H1 (cell line): ENCODE results near the gene CEP85L. TPM values are rescaled to one million over a fixed set of nuclear protein-coding genes. Genes with fewer than 3 reads are reported as not detected.

Experiments
- CTCF ChIA-PET: fragments of 300-600 bp; sonication (Branson Sonifier 250); formaldehyde crosslinking; loops from one replicate; lab custom pipeline; 2021; ENCODE audit not compliant: partially characterized antibody; lab: Charles Lee
- POLR2A ChIA-PET: fragments of 300-600 bp; sonication (Branson Sonifier 250); formaldehyde crosslinking; loops from one replicate; lab custom pipeline; 2021; ENCODE audit warnings: inconsistent platforms; ENCODE audit not compliant: partially characterized antibody; lab: Charles Lee
- DNase-seq, 2 experiments: peaks; one replicate each; pipeline versions ENCODE4 v3.0.0 to v3.0.0-alpha.2; 2010 to 2022; ENCODE audit warnings: low spot score in 2 of 2, low read depth in 1 of 2, mixed read lengths in 1 of 2
- FAIRE-seq: peaks from 2 replicates; lab custom pipeline; 2011; peaks lifted over from hg19 to GRCh38; lab: Jason Lieb, UNC
- H2AFZ ChIP-seq: 2 replicates; pipeline ENCODE4 v1.8.1; 2012; ENCODE audit warnings: low read length, inconsistent platforms
- H2AK5ac ChIP-seq: 2 replicates; pipeline ENCODE4 v1.6.1; 2013; ENCODE audit warnings: low read depth, low read length
- H2BK120ac ChIP-seq: replicated peaks from 2 replicates; pipeline ENCODE3; 2013; ENCODE audit warnings: low read depth, low read length, inconsistent platforms
- H2BK12ac ChIP-seq: 2 replicates; pipeline ENCODE4 v1.6.1; 2013; ENCODE audit warnings: low read depth, low read length
- H2BK15ac ChIP-seq: 2 replicates; pipeline ENCODE4 v1.6.1; 2013; ENCODE audit warnings: low read length
- H2BK20ac ChIP-seq: 2 replicates; pipeline ENCODE4 v1.6.1; 2013; ENCODE audit warnings: low read length
- H2BK5ac ChIP-seq: 2 replicates; pipeline ENCODE4 v1.6.1; 2013; ENCODE audit warnings: low read depth, low read length
- H3K14ac ChIP-seq: 2 replicates; pipeline ENCODE4 v1.6.1; 2013; ENCODE audit warnings: inconsistent platforms; ENCODE audit not compliant: insufficient read length
- H3K18ac ChIP-seq: 2 replicates; pipeline ENCODE4 v1.6.1; 2013; ENCODE audit warnings: low read length; ENCODE audit errors: extremely low read depth
- H3K23ac ChIP-seq: 2 replicates; pipeline ENCODE4 v1.6.1; 2013; ENCODE audit warnings: inconsistent platforms; ENCODE audit not compliant: insufficient read length
- H3K23me2 ChIP-seq: 2 replicates; pipeline ENCODE4 v1.6.1; 2013; ENCODE audit warnings: low read depth, low read length
- H3K27ac ChIP-seq: 2 replicates; pipeline ENCODE4 v1.6.1; 2011; ENCODE audit warnings: low read depth, low read length, inconsistent platforms
- H3K27me3 ChIP-seq, 4 experiments: replicated peaks in 1 of 4; 1 replicate in 1 of 4; 2 replicates in 3 of 4; pipeline versions ENCODE4 v1.6.1 to v1.8.1; 2011 to 2013; ENCODE audit warnings: low read length in 3 of 4, mild to moderate bottlenecking in 3 of 4, inconsistent platforms in 2 of 4, mixed read lengths in 2 of 4, moderate library complexity in 1 of 4; ENCODE audit not compliant: control insufficient read depth in 3 of 4, insufficient read depth in 3 of 4; ENCODE audit errors: extremely low read depth in 1 of 4
- H3K36me3 ChIP-seq, 4 experiments: 2 replicates each; pipeline versions ENCODE4 v1.6.1 to v1.8.1; 2011 to 2013; ENCODE audit warnings: mild to moderate bottlenecking in 4 of 4, low read length in 3 of 4, moderate library complexity in 2 of 4, control low read depth in 1 of 4, inconsistent platforms in 1 of 4; ENCODE audit not compliant: insufficient read depth in 4 of 4, control insufficient read depth in 2 of 4
- H3K4ac ChIP-seq: replicated peaks from 2 replicates; pipeline ENCODE3; 2013; ENCODE audit warnings: low read length, low read depth, mixed read lengths, inconsistent platforms; ENCODE audit not compliant: insufficient read length
- H3K4me1 ChIP-seq, 4 experiments: replicated peaks in 1 of 4; 1 replicate in 1 of 4; 2 replicates in 3 of 4; pipeline versions ENCODE4 v1.6.1 to v1.8.1; 2011 to 2013; ENCODE audit warnings: low read length in 3 of 4, inconsistent platforms in 2 of 4, mixed read lengths in 1 of 4; ENCODE audit not compliant: insufficient read depth in 4 of 4, control insufficient read depth in 3 of 4
- H3K4me2 ChIP-seq, 2 experiments: 2 replicates each; pipeline versions ENCODE4 v1.6.1 to v1.8.1; 2011 to 2013; ENCODE audit warnings: low read depth in 2 of 2, low read length in 2 of 2, control low read depth in 1 of 2, inconsistent platforms in 1 of 2, mild to moderate bottlenecking in 1 of 2; ENCODE audit not compliant: insufficient read depth in 1 of 2
- H3K4me3 ChIP-seq, 4 experiments: fragments of 200-600, 300-600 bp in 1 of 4; sonication (generic), shearing (Covaris generic), sonication (Bioruptor Twin) in 1 of 4; 2 replicates each; pipeline versions ENCODE4 v1.5.1 to v1.8.1; 2011 to 2016; ENCODE audit warnings: low read length in 4 of 4, low read depth in 3 of 4, control low read depth in 2 of 4, inconsistent platforms in 2 of 4, mild to moderate bottlenecking in 2 of 4, mixed read lengths in 1 of 4, moderate library complexity in 1 of 4; ENCODE audit not compliant: insufficient read depth in 2 of 4; ENCODE audit errors: extremely low read depth in 1 of 4
- H3K56ac ChIP-seq: replicated peaks from 2 replicates; pipeline ENCODE3; 2013; ENCODE audit warnings: low read depth, mild to moderate bottlenecking, mixed read lengths, low read length, inconsistent platforms; ENCODE audit not compliant: insufficient read length
- H3K79me1 ChIP-seq: 2 replicates; pipeline ENCODE4 v1.6.1; 2013; ENCODE audit warnings: low read depth, low read length, control low read depth
- H3K79me2 ChIP-seq, 2 experiments: 2 replicates each; pipeline versions ENCODE4 v1.6.1 to v1.8.1; 2012 to 2013; ENCODE audit warnings: low read length in 2 of 2, mild to moderate bottlenecking in 2 of 2, inconsistent platforms in 1 of 2; ENCODE audit not compliant: insufficient read depth in 2 of 2, control insufficient read depth in 1 of 2
- H3K9ac ChIP-seq, 4 experiments: replicated peaks in 1 of 4; 1 replicate in 1 of 4; 2 replicates in 3 of 4; pipeline versions ENCODE4 v1.6.1 to v1.8.1; 2011 to 2013; ENCODE audit warnings: low read depth in 3 of 4, low read length in 3 of 4, control low read depth in 2 of 4, mild to moderate bottlenecking in 2 of 4, moderate library complexity in 2 of 4, inconsistent platforms in 1 of 4; ENCODE audit errors: extremely low read depth in 1 of 4
- H3K9me3 ChIP-seq, 2 experiments: 2 replicates each; pipeline versions ENCODE4 v1.6.1 to v1.8.1; 2012 to 2013; ENCODE audit warnings: mild to moderate bottlenecking in 2 of 2, moderate library complexity in 2 of 2, control low read depth in 1 of 2, inconsistent platforms in 1 of 2, low read depth in 1 of 2, low read length in 1 of 2, mixed read lengths in 1 of 2; ENCODE audit not compliant: insufficient read depth in 2 of 2
- H4K20me1 ChIP-seq, 2 experiments: replicated peaks in 1 of 2; 2 replicates each; pipeline versions ENCODE3 to v1.8.1; 2011 to 2013; ENCODE audit warnings: inconsistent platforms in 2 of 2, low read length in 2 of 2, mild to moderate bottlenecking in 1 of 2; ENCODE audit not compliant: insufficient read depth in 2 of 2, control insufficient read depth in 1 of 2
- H4K5ac ChIP-seq: 2 replicates; pipeline ENCODE4 v1.6.1; 2013; ENCODE audit warnings: low read length, low read depth, mixed read lengths, inconsistent platforms; ENCODE audit not compliant: insufficient read length
- H4K8ac ChIP-seq: 2 replicates; pipeline ENCODE4 v1.8.0; 2013; ENCODE audit warnings: mild to moderate bottlenecking, moderate library complexity, low read length, inconsistent platforms; ENCODE audit not compliant: insufficient read depth; ENCODE audit errors: extremely low read depth
- H4K91ac ChIP-seq: replicated peaks from 2 replicates; pipeline ENCODE3; 2013; ENCODE audit warnings: low read length, mixed read lengths, inconsistent platforms; ENCODE audit not compliant: insufficient read length
- NANOG ChIP-seq: IDR thresholded peaks from 2 replicates; pipeline ENCODE4 v1.6.1; 2011; ENCODE audit warnings: low read length, low read depth, mild to moderate bottlenecking, inconsistent platforms; ENCODE audit not compliant: insufficient read depth, poor library complexity, severe bottlenecking
- SP4 ChIP-seq: IDR thresholded peaks from 2 replicates; pipeline ENCODE4 v1.6.1; 2012; ENCODE audit warnings: low read length, inconsistent platforms
- WGBS, 2 experiments: shearing (Covaris generic) in 1 of 2; methylation state at CpG; one replicate each; pipeline versions ENCODE4 v1.1.6 to v1.1.7; 2013 to 2015; ENCODE audit warnings: low lambda C conversion rate in 2 of 2, mixed read lengths in 2 of 2, inconsistent platforms in 1 of 2, low coverage in 1 of 2, missing lambda C conversion rate in 1 of 2; ENCODE audit not compliant: insufficient replicate concordance in 2 of 2, insufficient coverage in 1 of 2, insufficient read length in 1 of 2; ENCODE audit errors: extremely low coverage in 1 of 2, missing lambda C conversion rate in 1 of 2; 5-methylcytosine and 5-hydroxymethylcytosine counted together
- polyA plus RNA-seq, 7 experiments: library from polyadenylated mRNA; depleted of rRNA in 3 of 7; stranded (reverse) in 5 of 7; unstranded in 2 of 7; fragments of >200 nt in 5 of 7; fragments of 200-250 nt in 2 of 7; gene quantifications; 1 replicate in 5 of 7; 2 replicates in 1 of 7; 4 replicates in 1 of 7; pipeline versions ENCODE4 v1.2.1 to v1.2.3, GENCODE V29; 2011 to 2013; ENCODE audit warnings: missing spikeins in 2 of 7, mixed read lengths in 2 of 7
- total RNA-seq: library from RNA; stranded (reverse); fragmentation: NEBNext Ultra II Directional; extraction: Animal tissue kit (Norgen Biotek cat#: 25700); gene quantifications from 2 replicates; pipeline ENCODE4 v1.2.1, GENCODE V29; 2021

Gene CEP85L
- total and polyA plus RNA-seq, 2 of the 8 experiments (the other 6 are each of a cell fraction or from before 2014, with no cell fraction given) = 3.2 to 27.6 TPM

DNA sequence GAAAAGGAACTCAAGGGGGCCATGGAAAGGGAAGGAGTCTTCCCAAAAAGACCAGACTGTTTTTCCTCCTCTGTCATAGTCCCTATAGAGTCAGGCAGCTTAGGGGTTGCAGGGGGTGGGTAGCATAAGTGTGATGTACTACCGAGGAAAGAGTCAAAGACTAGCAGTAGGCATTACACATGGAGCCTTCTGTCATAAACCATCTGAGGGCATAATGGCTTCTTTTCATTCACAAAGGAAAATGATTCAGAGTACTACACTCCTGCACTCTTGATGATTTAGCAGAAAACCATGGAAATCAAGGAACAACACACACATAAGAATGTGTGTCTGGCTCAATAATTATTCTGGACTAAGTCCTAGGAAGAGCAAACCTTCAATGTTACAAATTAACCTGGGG is 88.4 kb downstream of the CEP85L start:
- Histone ChIP-seq H3K9me3 (no peaks in the 10 kb centered on the region), H3K9ac (no peak overlapping the region), H2BK15ac (no peak overlapping the region), H3K14ac (no peak overlapping the region), H2BK120ac (no peak overlapping the region), H2BK20ac (no peak overlapping the region), H3K4me1 (peaks cover 0 to 7% (median 4%) of the 10 kb centered on the region in 4 experiments; a peak in 5 of 7 replicates), H3K4me2 (no peak overlapping the region), H3K18ac (no peak overlapping the region), H2AFZ (no peak overlapping the region), H4K8ac (no peak overlapping the region), H3K79me1 (no peaks in the 10 kb centered on the region), H3K27me3 (peaks cover 0 to 1% (median 0%) of the 10 kb centered on the region in 4 experiments; a peak in 1 of 7 replicates), H3K4ac (no peak overlapping the region), H4K5ac (no peak overlapping the region), H3K56ac (no peak overlapping the region), H2BK12ac (no peak overlapping the region), H4K91ac (no peak overlapping the region), H2AK5ac (no peak overlapping the region), H3K4me3 (no peak overlapping the region), H3K36me3 (peaks cover 0 to 4% (median 0%) of the 10 kb centered on the region in 4 experiments; a peak in 1 of 8 replicates), H3K23ac (no peak overlapping the region), H3K23me2 (no peaks in the 10 kb centered on the region), H4K20me1 (peaks cover 0 to 2% of the 10 kb centered on the region in 2 experiments), H3K79me2 (peaks cover 0 to 40% of the 10 kb centered on the region in 2 experiments; a peak in 2 of 4 replicates), H2BK5ac (no peak overlapping the region), H3K27ac (no peak overlapping the region)
- DNase-seq (no peak), FAIRE-seq (no peak)
- ChIA-PET CTCF (interaction anchor here (1.0 to 1.2 kb wide), 3 partner anchors 8 to 18 kb away, joined by 3 to 5 read pairs (median 4); no protein-coding TSS in a partner anchor), POLR2A (no interaction called here)
- no peak for TF ChIP-seq SP4
- no peak for TF ChIP-seq NANOG
- WGBS, 2 experiments = 92% methylated on average over 1 of the region's 1 CpG; no CpG with 5 or more reads in 1 of the 2 experiments
